HS-5 (cell line): ENCODE measurements around the gene ADAM17.
"Not testable (repeated sequence)": the region's sequence is repeated elsewhere in the genome, so short reads cannot be mapped to it uniquely, and the experiment has no call there.

Source experiments
- DNase-seq: peaks from one replicate; pipeline ENCODE4 v3.0.0-alpha.2; 2012; ENCODE audit warnings: low read depth

ADAM17 gene

DNA sequence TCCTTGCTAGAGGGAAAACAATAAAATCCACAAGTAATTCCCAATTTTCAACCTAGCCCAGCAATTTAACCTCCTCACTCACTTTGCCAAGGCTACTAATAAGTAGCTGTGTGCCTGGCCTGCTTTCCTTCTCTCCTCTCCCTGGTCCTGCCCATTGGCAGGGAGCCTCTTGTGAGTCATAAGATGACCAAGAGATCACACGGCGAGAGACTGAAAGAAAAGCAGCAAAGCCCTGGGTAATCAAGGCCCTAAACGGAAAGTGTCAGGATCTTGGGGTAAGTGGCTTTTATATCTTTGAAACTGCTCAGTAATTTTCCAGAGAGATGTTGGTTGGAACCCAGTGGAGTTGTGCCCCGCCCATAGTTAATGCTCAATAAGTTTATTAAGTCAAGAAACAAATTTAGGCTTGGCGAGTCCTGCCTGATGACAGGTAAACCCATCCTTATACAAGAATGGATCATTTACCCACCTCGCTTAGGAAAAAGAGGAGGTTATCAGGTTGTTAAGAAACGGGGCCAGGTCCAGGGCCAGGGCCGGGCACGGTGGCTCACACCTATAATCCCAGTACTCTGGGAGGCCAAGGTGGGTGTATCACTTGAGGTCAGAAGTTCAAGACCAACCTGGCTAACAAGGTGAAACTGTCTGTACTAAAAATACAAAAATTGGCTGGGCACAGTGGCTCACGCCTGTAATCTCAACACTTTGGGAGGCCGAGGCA is 10.0 kb upstream of the ADAM17 start:
- peak; percentile 75 for DNase-seq

GRCh38 chr2:9560628-9561027 is 5.0 kb upstream of the ADAM17 start:
- no peak for DNase-seq

DNA sequence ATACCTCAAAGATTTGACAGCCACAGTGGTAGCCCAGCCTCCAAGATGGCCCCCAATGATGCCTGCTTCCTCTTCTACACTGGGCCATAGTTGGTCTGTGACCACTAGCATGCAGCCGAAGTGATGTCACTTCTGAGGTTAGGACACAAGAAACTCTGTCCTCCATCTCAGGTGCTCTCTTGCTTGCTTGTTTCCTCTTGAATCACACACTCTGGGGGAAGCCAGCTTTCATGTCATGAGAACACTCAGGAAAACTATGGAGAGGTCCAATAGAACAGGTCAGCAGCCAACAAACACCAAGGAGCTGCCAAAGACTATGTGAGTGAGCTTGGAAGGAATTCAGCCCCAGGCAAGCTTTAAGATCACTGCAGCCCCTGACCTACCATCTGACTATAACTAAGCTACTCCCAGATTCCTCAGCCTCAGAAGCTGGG is 3.3 kb upstream of the ADAM17 start:
- DNase-seq, result no peak

DNA sequence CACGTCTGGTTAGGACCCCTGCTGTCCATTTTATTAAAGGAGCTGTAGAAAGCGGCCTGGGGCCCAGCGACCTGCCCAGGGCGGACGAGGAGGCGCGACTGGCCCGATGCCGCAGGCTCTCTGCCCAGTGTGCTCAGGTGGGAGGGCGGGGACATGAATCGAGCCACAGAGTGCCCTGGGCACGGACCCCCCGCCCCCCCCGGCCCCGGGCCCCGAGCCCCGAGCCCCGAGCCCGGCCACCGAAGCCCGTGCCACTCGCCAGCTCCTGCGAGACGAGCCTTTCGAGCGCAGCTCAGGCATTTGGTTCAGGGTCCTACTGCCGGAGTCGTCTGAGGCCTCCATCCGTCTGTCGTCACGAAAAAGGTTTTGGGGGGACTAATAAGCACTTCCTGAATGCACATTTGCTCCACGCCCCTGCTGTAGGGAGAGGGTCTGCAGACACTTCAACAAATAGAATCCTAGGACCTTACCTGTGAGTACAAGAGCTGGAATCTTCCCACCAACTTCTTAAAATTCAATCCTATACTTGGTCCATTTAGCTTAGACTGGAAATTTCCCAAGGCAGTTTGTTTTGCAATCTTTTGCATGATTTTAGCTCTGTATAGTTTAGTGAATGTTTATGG is 602 bp upstream of the ADAM17 start:
- no peak for DNase-seq

DNA sequence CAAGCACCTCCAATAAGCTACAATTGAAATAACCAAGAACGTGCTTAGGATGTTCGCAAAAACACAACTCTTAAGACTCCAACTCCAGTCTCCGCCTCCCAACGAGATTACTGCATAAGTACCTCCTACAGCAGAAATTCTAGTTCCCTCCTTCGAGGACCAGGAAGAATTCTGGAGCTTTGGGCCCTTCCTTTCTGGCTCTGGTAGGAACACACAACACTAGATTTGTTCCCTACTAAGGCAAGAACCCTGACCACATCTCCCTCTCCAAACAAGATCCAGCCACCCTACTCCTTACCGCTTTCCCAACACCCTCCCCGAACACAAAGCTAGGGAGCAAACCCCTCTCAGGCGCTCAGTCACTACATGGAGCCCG is 721 bp downstream of the ADAM17 start:
- peak; percentile 58 for DNase-seq

DNA sequence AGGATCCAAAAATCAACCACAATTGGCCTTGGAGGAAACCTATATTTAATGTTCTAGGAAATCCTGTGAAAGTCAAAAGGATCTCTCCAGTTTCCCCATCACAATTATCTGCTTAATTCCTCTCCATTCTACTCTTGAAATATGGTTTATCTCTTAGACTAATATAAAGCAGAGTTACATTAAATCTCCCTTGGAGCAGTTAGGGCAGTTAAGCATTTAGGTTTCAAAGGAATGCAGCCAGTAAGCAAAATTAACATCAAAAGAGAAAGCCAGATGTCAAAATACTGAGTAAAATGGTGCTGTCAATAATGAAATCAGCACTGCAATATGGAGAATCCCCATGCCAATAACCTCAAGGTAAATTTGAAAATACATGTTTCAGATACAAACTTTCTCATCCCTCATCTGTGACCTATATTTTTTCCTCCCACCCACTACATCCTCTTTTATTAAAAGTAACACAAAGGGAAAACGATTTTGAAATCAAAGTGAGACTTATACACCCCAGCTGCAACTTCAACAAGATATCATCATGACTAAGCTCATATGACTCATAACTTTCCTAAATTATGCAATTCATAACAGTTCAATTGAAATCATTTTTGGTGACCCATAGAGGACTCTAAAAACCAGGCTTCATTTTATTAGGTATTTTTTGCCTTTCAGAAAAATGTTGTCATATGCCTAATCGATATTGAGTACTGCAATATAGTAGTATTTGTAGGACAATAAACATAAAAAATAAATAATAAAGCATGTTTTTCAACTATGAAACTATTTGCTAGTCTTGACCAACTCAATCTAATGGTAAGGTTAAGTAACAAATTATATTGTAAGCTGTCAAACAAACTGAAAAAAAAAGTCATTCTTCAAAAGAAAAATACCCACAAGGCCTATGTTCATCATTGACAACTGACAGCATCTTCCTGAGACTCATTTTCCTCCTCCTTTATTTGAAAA is 3.1 kb downstream of the ADAM17 start:
- peak; percentile 86 for DNase-seq

GRCh38 chr2:9550859-9551391 is 4.7 kb downstream of the ADAM17 start:
- DNase-seq, result not testable (repeated sequence)

DNA sequence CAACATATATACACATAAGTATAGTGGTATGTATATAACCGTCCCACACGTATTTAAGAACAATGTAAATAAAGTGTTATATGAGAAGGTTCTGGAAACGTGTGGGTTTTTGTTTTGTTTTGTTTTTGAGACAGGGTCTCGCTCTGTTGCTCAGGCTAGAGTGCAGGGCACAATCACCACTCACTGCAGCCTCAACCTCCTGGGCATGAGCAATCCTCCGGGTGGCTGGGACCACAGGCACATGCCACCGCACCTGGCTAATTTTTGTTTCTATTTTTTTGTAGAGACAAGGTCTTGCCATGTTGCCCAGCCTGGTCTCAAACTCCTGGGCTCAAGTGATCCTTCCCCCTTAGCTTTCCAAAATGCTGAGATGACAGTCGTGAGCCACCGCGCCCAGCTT is 6.2 kb downstream of the ADAM17 start:
- no peak for DNase-seq

GRCh38 chr2:9548506-9548905 is 7.1 kb downstream of the ADAM17 start:
- DNase-seq, result no peak

- no peak for DNase-seq
These were observed 8.2 kb downstream of the ADAM17 start for GRCh38 chr2:9547262-9547991.

DNA sequence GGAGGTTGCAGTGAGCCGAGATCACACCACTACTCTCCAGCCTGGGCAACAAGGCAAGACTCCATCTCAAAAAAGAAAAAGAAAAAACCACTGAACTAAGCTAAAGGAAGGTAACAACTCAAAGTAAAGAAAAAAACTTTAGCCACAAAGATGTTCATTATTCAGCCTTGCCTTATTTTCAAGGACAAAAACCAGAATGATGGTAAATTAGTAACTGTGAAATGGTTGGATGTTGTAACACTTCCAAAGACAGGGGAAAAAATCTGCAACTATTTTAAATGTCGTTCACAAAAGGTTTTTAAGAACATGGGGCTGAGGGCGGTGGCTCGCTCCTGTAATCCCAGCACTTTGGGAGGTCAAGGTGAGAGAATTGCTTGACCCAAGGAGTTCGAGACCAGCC is 10.1 kb downstream of the ADAM17 start:
- no peak for DNase-seq

DNA sequence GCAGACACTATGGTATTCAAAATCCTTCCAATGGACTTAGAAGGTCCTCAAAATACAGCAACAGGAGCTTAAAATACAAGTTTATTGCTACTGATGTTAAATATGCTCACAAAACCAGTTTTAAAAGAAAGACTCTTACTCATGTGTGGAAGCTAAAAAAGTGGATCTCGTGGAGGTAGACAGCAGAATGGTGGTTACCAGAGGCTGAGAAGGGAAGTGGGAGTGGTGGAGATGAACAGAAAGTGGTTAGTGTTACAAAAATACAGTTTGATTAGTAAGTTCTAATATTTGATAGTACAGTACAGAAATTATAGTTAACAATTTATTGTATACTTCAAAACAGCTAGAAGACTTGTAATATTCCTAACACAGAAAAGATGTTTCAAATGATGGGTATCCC is 12.1 kb downstream of the ADAM17 start:
- DNase-seq, result no peak

GRCh38 chr2:9539531-9539930 is 16.1 kb downstream of the ADAM17 start:
- no peak for DNase-seq

DNA sequence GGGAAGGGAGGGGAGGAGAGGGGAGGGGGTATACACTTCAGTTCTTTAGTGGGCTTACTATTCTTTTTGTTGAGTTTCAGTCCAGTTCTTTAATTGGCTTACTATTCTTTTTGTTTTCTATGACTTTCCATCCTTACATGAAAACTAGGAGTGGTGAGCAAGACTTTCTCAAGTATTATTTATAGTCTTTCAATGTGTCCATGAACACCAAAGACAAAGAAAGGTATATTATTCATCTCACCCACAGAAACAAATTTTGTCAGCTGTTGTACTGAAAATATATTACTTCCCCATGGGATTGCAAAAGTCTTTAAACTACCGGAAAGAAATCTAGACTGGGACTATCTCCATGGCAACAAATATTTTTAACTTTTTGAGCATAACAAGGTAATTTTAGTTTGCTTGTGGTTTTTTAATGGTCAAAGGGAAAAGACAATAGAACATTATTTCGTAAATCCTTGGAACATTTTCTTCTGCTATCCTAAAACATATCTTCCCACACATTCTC is 17.6 kb downstream of the ADAM17 start:
- DNase-seq, result no peak

GRCh38 chr2:9536504-9536903 is 19.1 kb downstream of the ADAM17 start:
- DNase-seq, result no peak

DNA sequence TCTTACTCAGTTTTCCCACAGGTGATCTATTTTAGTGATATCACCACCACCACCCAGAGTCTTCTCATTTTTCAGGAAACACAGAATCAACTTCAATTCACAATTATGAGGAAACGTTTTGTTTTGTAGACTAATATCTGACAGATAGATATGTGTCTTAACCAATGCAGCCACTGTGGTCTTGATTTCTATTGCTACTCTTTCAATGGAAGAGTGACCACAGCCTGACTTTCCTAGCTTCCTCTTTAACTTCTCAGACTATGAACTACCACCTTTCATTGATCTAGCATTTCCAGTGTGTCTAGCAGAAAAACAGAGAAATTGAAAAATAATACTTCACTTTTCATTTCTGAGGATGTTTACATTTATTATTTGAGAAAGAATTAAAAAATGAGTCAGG is 20.5 kb downstream of the ADAM17 start:
- no peak for DNase-seq

GRCh38 chr2:9533663-9534062 is 22.0 kb downstream of the ADAM17 start:
- no peak for DNase-seq

DNA sequence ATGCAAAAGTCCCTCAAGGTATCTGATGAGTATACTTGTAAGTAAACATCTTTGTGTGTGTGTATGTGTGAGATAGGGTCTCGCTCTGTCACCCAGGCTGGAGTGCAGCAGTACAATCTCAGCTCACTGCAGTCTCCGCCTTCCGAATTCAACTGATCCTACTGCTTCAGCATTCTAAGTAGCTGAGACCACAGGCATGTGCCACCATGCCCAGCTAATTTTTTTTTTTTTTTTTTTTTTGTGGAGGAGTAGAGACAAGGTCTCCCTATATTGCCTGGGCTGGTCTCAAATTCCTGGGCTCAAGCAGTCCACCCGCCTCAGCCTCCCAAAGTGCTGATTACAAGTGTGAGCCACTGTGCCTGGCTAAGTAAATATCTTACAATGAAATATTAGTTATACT is 23.2 kb downstream of the ADAM17 start:
- no peak for DNase-seq

DNA sequence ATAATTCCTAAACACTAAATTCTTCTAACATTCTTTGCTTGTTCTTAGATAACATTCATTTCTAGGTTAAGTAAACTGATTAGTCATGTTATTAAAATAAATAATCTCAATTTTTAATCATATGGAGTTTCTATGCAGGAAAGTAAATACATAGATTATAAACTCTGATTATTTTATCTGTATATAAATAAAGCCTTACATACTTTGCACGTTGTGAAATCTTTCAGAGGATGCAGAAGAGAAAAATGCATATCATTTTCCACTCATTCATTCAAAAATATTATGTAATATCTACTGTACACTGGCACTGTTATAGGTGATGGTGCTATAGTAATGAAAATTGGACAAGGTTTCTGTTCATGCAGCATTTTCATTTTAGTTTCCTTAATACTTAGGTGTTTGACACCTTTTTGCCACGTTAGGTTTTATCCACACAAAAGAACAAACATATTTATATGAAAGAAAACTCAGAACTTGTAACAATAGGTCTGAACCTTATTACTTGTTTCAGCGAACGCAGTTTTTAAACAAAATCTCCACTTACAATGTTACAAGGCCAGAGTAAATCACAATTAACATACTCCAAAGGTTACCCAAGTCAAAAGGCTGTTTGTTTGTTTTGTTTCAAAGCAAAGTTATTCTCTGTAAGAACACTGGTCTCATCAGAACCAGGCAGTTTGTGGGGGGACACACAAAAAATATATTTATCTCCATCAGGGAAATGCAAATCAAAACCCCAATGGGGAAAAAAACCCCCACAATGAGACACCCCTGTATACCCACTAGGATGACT is 27.4 kb downstream of the ADAM17 start:
- no peak for DNase-seq

DNA sequence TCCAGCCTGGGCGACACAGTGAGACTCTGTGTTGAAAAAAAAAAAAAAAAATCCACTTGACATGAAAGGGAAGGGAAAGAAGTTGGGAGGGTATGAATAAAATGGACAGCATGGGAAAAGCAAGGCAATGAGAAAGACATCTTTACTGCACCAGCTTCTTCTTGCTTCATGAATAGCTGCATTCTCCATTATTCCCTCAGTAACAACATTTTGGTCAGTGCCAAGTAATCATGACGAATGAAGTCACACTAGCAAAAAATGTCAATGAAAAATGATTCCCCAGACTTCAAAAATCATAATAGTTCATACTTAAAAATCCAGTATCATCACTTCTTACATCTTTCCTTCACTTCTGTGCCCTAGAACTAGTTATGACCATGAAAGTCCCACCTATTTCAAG is 30.4 kb downstream of the ADAM17 start:
- no peak for DNase-seq

- no peak for DNase-seq
These were observed 31.3 kb downstream of the ADAM17 start for GRCh38 chr2:9524291-9524690.
